H1 (cell line): ENCODE data around the gene KCNK15. TPM values are rescaled to one million over a fixed set of nuclear protein-coding genes. Genes with fewer than 3 reads are reported as not detected.

Experiments used
- CTCF ChIA-PET: fragments of 300-600 bp; sonication (Branson Sonifier 250); formaldehyde crosslinking; loops from one replicate; lab custom pipeline; 2021; ENCODE audit not compliant: partially characterized antibody; lab: Charles Lee
- POLR2A ChIA-PET: fragments of 300-600 bp; sonication (Branson Sonifier 250); formaldehyde crosslinking; loops from one replicate; lab custom pipeline; 2021; ENCODE audit warnings: inconsistent platforms; ENCODE audit not compliant: partially characterized antibody; lab: Charles Lee
- DNase-seq, 2 experiments: peaks; one replicate each; pipeline versions ENCODE4 v3.0.0 to v3.0.0-alpha.2; 2010 to 2022; ENCODE audit warnings: low spot score in 2 of 2, low read depth in 1 of 2, mixed read lengths in 1 of 2
- FAIRE-seq: peaks from 2 replicates; lab custom pipeline; 2011; peaks lifted over from hg19 to GRCh38; lab: Jason Lieb, UNC
- H2AFZ ChIP-seq: 2 replicates; pipeline ENCODE4 v1.8.1; 2012; ENCODE audit warnings: low read length, inconsistent platforms
- H2AK5ac ChIP-seq: 2 replicates; pipeline ENCODE4 v1.6.1; 2013; ENCODE audit warnings: low read depth, low read length
- H2BK120ac ChIP-seq: replicated peaks from 2 replicates; pipeline ENCODE3; 2013; ENCODE audit warnings: low read depth, low read length, inconsistent platforms
- H2BK12ac ChIP-seq: 2 replicates; pipeline ENCODE4 v1.6.1; 2013; ENCODE audit warnings: low read depth, low read length
- H2BK15ac ChIP-seq: 2 replicates; pipeline ENCODE4 v1.6.1; 2013; ENCODE audit warnings: low read length
- H2BK20ac ChIP-seq: 2 replicates; pipeline ENCODE4 v1.6.1; 2013; ENCODE audit warnings: low read length
- H2BK5ac ChIP-seq: 2 replicates; pipeline ENCODE4 v1.6.1; 2013; ENCODE audit warnings: low read depth, low read length
- H3K14ac ChIP-seq: 2 replicates; pipeline ENCODE4 v1.6.1; 2013; ENCODE audit warnings: inconsistent platforms; ENCODE audit not compliant: insufficient read length
- H3K18ac ChIP-seq: 2 replicates; pipeline ENCODE4 v1.6.1; 2013; ENCODE audit warnings: low read length; ENCODE audit errors: extremely low read depth
- H3K23ac ChIP-seq: 2 replicates; pipeline ENCODE4 v1.6.1; 2013; ENCODE audit warnings: inconsistent platforms; ENCODE audit not compliant: insufficient read length
- H3K23me2 ChIP-seq: 2 replicates; pipeline ENCODE4 v1.6.1; 2013; ENCODE audit warnings: low read depth, low read length
- H3K27ac ChIP-seq: 2 replicates; pipeline ENCODE4 v1.6.1; 2011; ENCODE audit warnings: low read depth, low read length, inconsistent platforms
- H3K27me3 ChIP-seq, 4 experiments: replicated peaks in 1 of 4; 1 replicate in 1 of 4; 2 replicates in 3 of 4; pipeline versions ENCODE4 v1.6.1 to v1.8.1; 2011 to 2013; ENCODE audit warnings: low read length in 3 of 4, mild to moderate bottlenecking in 3 of 4, inconsistent platforms in 2 of 4, mixed read lengths in 2 of 4, moderate library complexity in 1 of 4; ENCODE audit not compliant: control insufficient read depth in 3 of 4, insufficient read depth in 3 of 4; ENCODE audit errors: extremely low read depth in 1 of 4
- H3K36me3 ChIP-seq, 4 experiments: 2 replicates each; pipeline versions ENCODE4 v1.6.1 to v1.8.1; 2011 to 2013; ENCODE audit warnings: mild to moderate bottlenecking in 4 of 4, low read length in 3 of 4, moderate library complexity in 2 of 4, control low read depth in 1 of 4, inconsistent platforms in 1 of 4; ENCODE audit not compliant: insufficient read depth in 4 of 4, control insufficient read depth in 2 of 4
- H3K4ac ChIP-seq: replicated peaks from 2 replicates; pipeline ENCODE3; 2013; ENCODE audit warnings: low read length, low read depth, mixed read lengths, inconsistent platforms; ENCODE audit not compliant: insufficient read length
- H3K4me1 ChIP-seq, 4 experiments: replicated peaks in 1 of 4; 1 replicate in 1 of 4; 2 replicates in 3 of 4; pipeline versions ENCODE4 v1.6.1 to v1.8.1; 2011 to 2013; ENCODE audit warnings: low read length in 3 of 4, inconsistent platforms in 2 of 4, mixed read lengths in 1 of 4; ENCODE audit not compliant: insufficient read depth in 4 of 4, control insufficient read depth in 3 of 4
- H3K4me2 ChIP-seq, 2 experiments: 2 replicates each; pipeline versions ENCODE4 v1.6.1 to v1.8.1; 2011 to 2013; ENCODE audit warnings: low read depth in 2 of 2, low read length in 2 of 2, control low read depth in 1 of 2, inconsistent platforms in 1 of 2, mild to moderate bottlenecking in 1 of 2; ENCODE audit not compliant: insufficient read depth in 1 of 2
- H3K4me3 ChIP-seq, 4 experiments: fragments of 200-600, 300-600 bp in 1 of 4; sonication (generic), shearing (Covaris generic), sonication (Bioruptor Twin) in 1 of 4; 2 replicates each; pipeline versions ENCODE4 v1.5.1 to v1.8.1; 2011 to 2016; ENCODE audit warnings: low read length in 4 of 4, low read depth in 3 of 4, control low read depth in 2 of 4, inconsistent platforms in 2 of 4, mild to moderate bottlenecking in 2 of 4, mixed read lengths in 1 of 4, moderate library complexity in 1 of 4; ENCODE audit not compliant: insufficient read depth in 2 of 4; ENCODE audit errors: extremely low read depth in 1 of 4
- H3K56ac ChIP-seq: replicated peaks from 2 replicates; pipeline ENCODE3; 2013; ENCODE audit warnings: low read depth, mild to moderate bottlenecking, mixed read lengths, low read length, inconsistent platforms; ENCODE audit not compliant: insufficient read length
- H3K79me1 ChIP-seq: 2 replicates; pipeline ENCODE4 v1.6.1; 2013; ENCODE audit warnings: low read depth, low read length, control low read depth
- H3K79me2 ChIP-seq, 2 experiments: 2 replicates each; pipeline versions ENCODE4 v1.6.1 to v1.8.1; 2012 to 2013; ENCODE audit warnings: low read length in 2 of 2, mild to moderate bottlenecking in 2 of 2, inconsistent platforms in 1 of 2; ENCODE audit not compliant: insufficient read depth in 2 of 2, control insufficient read depth in 1 of 2
- H3K9ac ChIP-seq, 4 experiments: replicated peaks in 1 of 4; 1 replicate in 1 of 4; 2 replicates in 3 of 4; pipeline versions ENCODE4 v1.6.1 to v1.8.1; 2011 to 2013; ENCODE audit warnings: low read depth in 3 of 4, low read length in 3 of 4, control low read depth in 2 of 4, mild to moderate bottlenecking in 2 of 4, moderate library complexity in 2 of 4, inconsistent platforms in 1 of 4; ENCODE audit errors: extremely low read depth in 1 of 4
- H3K9me3 ChIP-seq, 2 experiments: 2 replicates each; pipeline versions ENCODE4 v1.6.1 to v1.8.1; 2012 to 2013; ENCODE audit warnings: mild to moderate bottlenecking in 2 of 2, moderate library complexity in 2 of 2, control low read depth in 1 of 2, inconsistent platforms in 1 of 2, low read depth in 1 of 2, low read length in 1 of 2, mixed read lengths in 1 of 2; ENCODE audit not compliant: insufficient read depth in 2 of 2
- H4K20me1 ChIP-seq, 2 experiments: replicated peaks in 1 of 2; 2 replicates each; pipeline versions ENCODE3 to v1.8.1; 2011 to 2013; ENCODE audit warnings: inconsistent platforms in 2 of 2, low read length in 2 of 2, mild to moderate bottlenecking in 1 of 2; ENCODE audit not compliant: insufficient read depth in 2 of 2, control insufficient read depth in 1 of 2
- H4K5ac ChIP-seq: 2 replicates; pipeline ENCODE4 v1.6.1; 2013; ENCODE audit warnings: low read length, low read depth, mixed read lengths, inconsistent platforms; ENCODE audit not compliant: insufficient read length
- H4K8ac ChIP-seq: 2 replicates; pipeline ENCODE4 v1.8.0; 2013; ENCODE audit warnings: mild to moderate bottlenecking, moderate library complexity, low read length, inconsistent platforms; ENCODE audit not compliant: insufficient read depth; ENCODE audit errors: extremely low read depth
- H4K91ac ChIP-seq: replicated peaks from 2 replicates; pipeline ENCODE3; 2013; ENCODE audit warnings: low read length, mixed read lengths, inconsistent platforms; ENCODE audit not compliant: insufficient read length
- BRCA1 ChIP-seq: IDR thresholded peaks from 2 replicates; pipeline ENCODE4 v1.6.1; 2012; ENCODE audit warnings: low read depth, low read length, improper control_type of control experiment
- CBX5 ChIP-seq: fragments of 300-800, 300-1000 bp; sonication (generic); IDR thresholded peaks from 2 replicates; pipeline ENCODE4 v1.7.1; 2016; ENCODE audit warnings: antibody characterized with exemption, low read length, low read depth
- CBX8 ChIP-seq: fragments of 300-800, 300-1000 bp; sonication (generic); IDR thresholded peaks from 2 replicates; pipeline ENCODE4 v1.7.1; 2016; ENCODE audit warnings: low read depth, low read length, borderline replicate concordance
- CREB1 ChIP-seq: IDR thresholded peaks from 2 replicates; pipeline ENCODE4 v1.6.1; 2012; ENCODE audit warnings: inconsistent platforms
- EZH2 ChIP-seq: fragments of 200-600 bp; sonication (generic); IDR thresholded peaks from 2 replicates; pipeline ENCODE4 v1.7.1; 2012; ENCODE audit warnings: low read depth, mild to moderate bottlenecking, moderate library complexity, low read length, inconsistent platforms; ENCODE audit not compliant: severe bottlenecking
- GTF2F1 ChIP-seq: IDR thresholded peaks from 2 replicates; pipeline ENCODE4 v1.6.1; 2012; ENCODE audit warnings: low read depth, low read length, improper control_type of control experiment, borderline replicate concordance
- KDM4A ChIP-seq: IDR thresholded peaks from one replicate; pipeline ENCODE4 v1.7.1; 2012; ENCODE audit warnings: low read depth, mild to moderate bottlenecking, moderate library complexity, low read length, inconsistent platforms; ENCODE audit not compliant: severe bottlenecking
- KDM5A ChIP-seq: fragments of 200-600 bp; IDR thresholded peaks from 2 replicates; pipeline ENCODE4 v1.7.1; 2012; ENCODE audit warnings: mild to moderate bottlenecking, low read length, inconsistent platforms, mixed read lengths
- POLR2AphosphoS5 ChIP-seq: IDR thresholded peaks from 2 replicates; pipeline ENCODE4 v1.6.1; 2011; ENCODE audit warnings: low read depth, low read length
- RNF2 ChIP-seq: fragments of 200-900, 300-1000 bp; sonication (generic); IDR thresholded peaks from 2 replicates; pipeline ENCODE4 v1.7.1; 2016; ENCODE audit warnings: borderline replicate concordance, low read depth, mild to moderate bottlenecking, antibody characterized with exemption, low read length; ENCODE audit not compliant: poor library complexity, severe bottlenecking; ENCODE audit errors: missing control alignments
- SIX5 ChIP-seq: IDR thresholded peaks from 2 replicates; pipeline ENCODE4 v1.6.1; 2011; ENCODE audit warnings: mild to moderate bottlenecking, low read depth, low read length
- SUZ12 ChIP-seq: fragments of 200-600 bp; sonication (generic); IDR thresholded peaks from 2 replicates; pipeline ENCODE4 v1.6.1; 2012; ENCODE audit warnings: mild to moderate bottlenecking, inconsistent platforms, low read length, moderate library complexity, mixed read lengths
- TEAD4 ChIP-seq: IDR thresholded peaks from 2 replicates; pipeline ENCODE4 v1.6.1; 2012; ENCODE audit warnings: low read depth, low read length, inconsistent platforms, mixed read lengths
- ZNF274 ChIP-seq: IDR thresholded peaks from 2 replicates; pipeline ENCODE4 v1.7.0; 2012; ENCODE audit warnings: low read length, borderline replicate concordance; ENCODE audit errors: extremely low read depth
- WGBS, 2 experiments: shearing (Covaris generic) in 1 of 2; methylation state at CpG; one replicate each; pipeline versions ENCODE4 v1.1.6 to v1.1.7; 2013 to 2015; ENCODE audit warnings: low lambda C conversion rate in 2 of 2, mixed read lengths in 2 of 2, inconsistent platforms in 1 of 2, low coverage in 1 of 2, missing lambda C conversion rate in 1 of 2; ENCODE audit not compliant: insufficient replicate concordance in 2 of 2, insufficient coverage in 1 of 2, insufficient read length in 1 of 2; ENCODE audit errors: extremely low coverage in 1 of 2, missing lambda C conversion rate in 1 of 2; 5-methylcytosine and 5-hydroxymethylcytosine counted together
- polyA plus RNA-seq, 7 experiments: library from polyadenylated mRNA; depleted of rRNA in 3 of 7; stranded (reverse) in 5 of 7; unstranded in 2 of 7; fragments of >200 nt in 5 of 7; fragments of 200-250 nt in 2 of 7; gene quantifications; 1 replicate in 5 of 7; 2 replicates in 1 of 7; 4 replicates in 1 of 7; pipeline versions ENCODE4 v1.2.1 to v1.2.3, GENCODE V29; 2011 to 2013; ENCODE audit warnings: missing spikeins in 2 of 7, mixed read lengths in 2 of 7
- total RNA-seq: library from RNA; stranded (reverse); fragmentation: NEBNext Ultra II Directional; extraction: Animal tissue kit (Norgen Biotek cat#: 25700); gene quantifications from 2 replicates; pipeline ENCODE4 v1.2.1, GENCODE V29; 2021

Gene KCNK15
- total and polyA plus RNA-seq, 2 of the 8 experiments (the other 6 are each of a cell fraction or from before 2014, with no cell fraction given), result 0.24 to 0.33 TPM

DNA sequence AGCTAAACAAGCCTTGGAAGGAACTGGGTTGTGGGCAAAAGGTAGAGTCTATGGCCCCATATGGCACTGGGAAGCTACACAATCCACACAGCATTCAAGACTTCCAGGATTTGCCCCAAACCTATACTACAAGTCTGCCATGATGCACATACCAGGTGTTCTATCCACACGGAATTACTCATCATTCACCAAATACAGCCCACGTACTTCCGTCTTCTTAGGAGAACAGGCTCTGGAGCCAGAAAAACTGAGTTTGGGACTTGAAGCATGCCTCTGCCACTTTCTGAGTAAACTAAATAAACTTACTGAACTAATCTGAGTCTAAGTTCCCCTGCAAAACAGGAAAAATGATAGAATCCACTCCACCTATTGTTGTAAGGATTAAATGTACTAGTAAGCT is 36.1 kb downstream of the KCNK15 start:
- Histone ChIP-seq H2BK120ac (no peak overlapping the region), H3K4ac (no peak overlapping the region), H3K36me3 (no peaks in the 10 kb centered on the region), H3K27ac (no peak overlapping the region), H4K91ac (no peak overlapping the region), H2BK12ac (no peak overlapping the region), H2BK20ac (no peak overlapping the region), H3K18ac (no peak overlapping the region), H3K14ac (no peak overlapping the region), H2AFZ (no peak overlapping the region), H3K9me3 (no peaks in the 10 kb centered on the region), H3K4me3 (no peak overlapping the region), H3K9ac (no peak overlapping the region), H4K20me1 (peaks cover 21 to 34% of the 10 kb centered on the region in 2 experiments), H3K27me3 (no peaks in the 10 kb centered on the region), H3K23ac (no peak overlapping the region), H3K79me1 (peaks cover 9% of the 10 kb centered on the region; the same call in 1 of the 2 replicates), H3K23me2 (no peaks in the 10 kb centered on the region), H3K4me1 (peaks cover 12 to 19% (median 17%) of the 10 kb centered on the region in 4 experiments), H2AK5ac (no peak overlapping the region), H3K79me2 (peaks cover 0 to 8% of the 10 kb centered on the region in 2 experiments; a peak in 1 of 4 replicates), H3K56ac (no peak overlapping the region), H2BK15ac (no peak overlapping the region), H4K5ac (no peak overlapping the region), H3K4me2 (no peak overlapping the region), H4K8ac (no peak overlapping the region), H2BK5ac (no peak overlapping the region)
- TF ChIP-seq CREB1, result no peak
- no peak for TF ChIP-seq RNF2
- no peak for TF ChIP-seq TEAD4
- TF ChIP-seq CBX5, result no peak
- no peak for TF ChIP-seq SIX5
- TF ChIP-seq GTF2F1, result no peak
- TF ChIP-seq CBX8, result no peak
- no peak for TF ChIP-seq POLR2AphosphoS5
- TF ChIP-seq SUZ12, result no peak
- TF ChIP-seq BRCA1, result no peak
- TF ChIP-seq ZNF274, result no peak
- TF ChIP-seq KDM5A, result no peak
- TF ChIP-seq EZH2, result no peak
- no peak for TF ChIP-seq KDM4A
- WGBS, 2 experiments, result 87% methylated on average over 3 of the region's 3 CpGs; no CpG with 5 or more reads in 1 of the 2 experiments
- ChIA-PET POLR2A (interaction anchor here (0.6 to 1.8 kb wide), 2 partner anchors 9 to 239 kb away, joined by 3 to 4 read pairs; no protein-coding TSS in a partner anchor), CTCF (interaction anchor here (1.2 to 11.1 kb wide), 6 partner anchors 15 to 96 kb away, joined by 3 to 170 read pairs (median 10); partner anchors contain the start of gene KCNK15)
- DNase-seq (no peak), FAIRE-seq (no peak)
